Measurements from ENCODE around the gene TANC1. TPM values are rescaled to one million over a fixed set of nuclear protein-coding genes. Genes with fewer than 3 reads are reported as not detected.

TANC1 gene
- total and polyA plus RNA-seq, 2 of the 4 experiments (the other 2 are of a cell fraction): 10.2 to 12.9 TPM

DNA sequence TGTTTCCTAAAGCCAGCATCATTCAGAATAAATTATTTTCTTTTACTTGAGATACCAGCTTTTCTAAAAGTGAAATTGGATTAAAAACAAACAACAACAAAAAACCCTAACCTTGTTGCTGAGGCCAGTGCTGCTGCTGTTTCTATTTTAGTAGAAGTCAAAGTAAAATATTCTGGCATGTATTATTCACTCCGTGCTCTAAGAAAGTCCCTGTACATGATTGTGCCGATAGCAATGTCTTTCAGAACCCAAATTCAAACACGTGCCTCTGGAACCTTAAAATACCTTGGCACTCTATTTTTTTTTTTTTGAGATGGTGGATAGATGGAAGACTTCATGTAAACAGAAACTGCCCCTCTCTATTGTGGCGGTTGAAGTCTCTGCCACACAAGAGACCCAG is 43.7 kb downstream of the TANC1 start:
- Histone ChIP-seq H4K20me1 (ENCODE audit: insufficient read depth, low read length) (peaks cover 9% of the 10 kb centered on the region; the same call in 1 of the 2 replicates), H4K8ac (ENCODE audit: low read depth in 2 of 2, low read length in 2 of 2) (no peak overlapping the region), H4K5ac (ENCODE audit: low read depth, low read length) (no peak overlapping the region), H3K4ac (ENCODE audit: low read depth, low read length) (no peak overlapping the region), H2BK20ac (ENCODE audit: low read depth, low read length) (no peak overlapping the region), H3K4me3 (ENCODE audit: insufficient read depth, low read depth, low read length) (no peak overlapping the region), H3K4me1 (ENCODE audit: control insufficient read depth, insufficient read depth, low read length) (peaks cover 2% of the 10 kb centered on the region; the same call in 1 of the 2 replicates), H2BK120ac (ENCODE audit: low read depth, low read length) (no peak overlapping the region), H2BK5ac (ENCODE audit: low read depth, low read length, poor library complexity, severe bottlenecking) (no peak overlapping the region), H3K4me2 (ENCODE audit: low read depth, low read length) (no peak overlapping the region), H3K56ac (ENCODE audit: extremely low read depth, insufficient read depth, low read length) (no peak overlapping the region), H3K23ac (ENCODE audit: low read depth, low read length) (no peak overlapping the region), H3K18ac (ENCODE audit: low read depth, low read length) (no peak overlapping the region), H3K9me1 (ENCODE audit: insufficient read depth, low read length) (peaks cover 5% of the 10 kb centered on the region), H3K27ac (ENCODE audit: insufficient read depth, low read length) (no peak overlapping the region), H3K79me1 (ENCODE audit: low read depth in 1 of 2, low read length in 2 of 2) (peaks cover 29 to 49% of the 10 kb centered on the region in 2 experiments), H2AK5ac (ENCODE audit: low read depth, low read length) (no peak overlapping the region), H3K9ac (ENCODE audit: low read depth, low read length) (no peak overlapping the region), H3K36me3 (ENCODE audit: control insufficient read depth, insufficient read depth, low read length) (peaks cover 14% of the 10 kb centered on the region; the same call in 1 of the 2 replicates), H2AK9ac (replicated peaks; ENCODE audit: low read depth, low read length, poor library complexity) (no peak overlapping the region), H3K27me3 (ENCODE audit: control insufficient read depth, insufficient read depth, low read length) (no peaks in the 10 kb centered on the region), H3K14ac (replicated peaks; ENCODE audit: low read depth, low read length) (no peak overlapping the region), H2BK15ac (ENCODE audit: low read depth, low read length) (no peak overlapping the region), H4K91ac (ENCODE audit: insufficient read depth, low read depth, low read length) (no peak overlapping the region), H2AFZ (replicated peaks; ENCODE audit: low read length, poor library complexity) (no peak overlapping the region), H3K9me3 (ENCODE audit: control insufficient read depth, insufficient read depth, low read length) (peaks cover 15% of the 10 kb centered on the region)
- no CpG with 5 or more reads among the region's 4 CpGs for WGBS, 2 experiments (ENCODE audit: extremely low coverage in 2 of 2, insufficient read length in 1 of 2)
- DNase-seq (no peak), ATAC-seq (ENCODE audit: low read depth) (no peak)
- POLR2A ChIA-PET (ENCODE audit: unreplicated experiment): no interaction called here
- dilution Hi-C loops (cut with HindIII; ENCODE audit: low sequenced_read_pairs, unreplicated experiment) (no loop called here), in situ Hi-C loops (cut with MboI; ENCODE audit: low sequenced_read_pairs) (no loop called here), intact Hi-C loops (cut with micrococcal nuclease) (no loop called here)
- TF ChIP-seq MAZ (IDR thresholded peaks at IDR 0.05; ENCODE audit: borderline replicate concordance, low read depth, low read length) (no peak), NFE2L2 (IDR thresholded peaks at IDR 0.05; ENCODE audit: low read depth, low read length) (no peak), MXI1 (IDR thresholded peaks at IDR 0.05; ENCODE audit: borderline replicate concordance, low read depth, low read length) (no peak), RCOR1 (IDR thresholded peaks at IDR 0.05; ENCODE audit: insufficient replicate concordance, low read length) (no peak), SMC3 (IDR thresholded peaks at IDR 0.05; ENCODE audit: low read depth, low read length) (no peak), CEBPB (IDR thresholded peaks at IDR 0.05; ENCODE audit: low read depth, low read length) (no peak), RFX5 (IDR thresholded peaks at IDR 0.05; ENCODE audit: low read depth, low read length) (no peak)
- TF ChIP-seq, protein P1, sequence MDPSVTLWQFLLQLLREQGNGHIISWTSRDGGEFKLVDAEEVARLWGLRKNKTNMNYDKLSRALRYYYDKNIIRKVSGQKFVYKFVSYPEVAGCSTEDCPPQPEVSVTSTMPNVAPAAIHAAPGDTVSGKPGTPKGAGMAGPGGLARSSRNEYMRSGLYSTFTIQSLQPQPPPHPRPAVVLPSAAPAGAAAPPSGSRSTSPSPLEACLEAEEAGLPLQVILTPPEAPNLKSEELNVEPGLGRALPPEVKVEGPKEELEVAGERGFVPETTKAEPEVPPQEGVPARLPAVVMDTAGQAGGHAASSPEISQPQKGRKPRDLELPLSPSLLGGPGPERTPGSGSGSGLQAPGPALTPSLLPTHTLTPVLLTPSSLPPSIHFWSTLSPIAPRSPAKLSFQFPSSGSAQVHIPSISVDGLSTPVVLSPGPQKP (IDR thresholded peaks at IDR 0.05; ENCODE audit: borderline replicate concordance, low read depth, low read length): no peak
- TF ChIP-seq, protein P2, sequence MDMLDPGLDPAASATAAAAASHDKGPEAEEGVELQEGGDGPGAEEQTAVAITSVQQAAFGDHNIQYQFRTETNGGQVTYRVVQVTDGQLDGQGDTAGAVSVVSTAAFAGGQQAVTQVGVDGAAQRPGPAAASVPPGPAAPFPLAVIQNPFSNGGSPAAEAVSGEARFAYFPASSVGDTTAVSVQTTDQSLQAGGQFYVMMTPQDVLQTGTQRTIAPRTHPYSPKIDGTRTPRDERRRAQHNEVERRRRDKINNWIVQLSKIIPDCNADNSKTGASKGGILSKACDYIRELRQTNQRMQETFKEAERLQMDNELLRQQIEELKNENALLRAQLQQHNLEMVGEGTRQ (IDR thresholded peaks at IDR 0.05; ENCODE audit: low read depth, low read length): no peak
- BruUV-seq (replicated peaks): no TSS peak
- CTCF ChIA-PET: no interaction called here

Measured in IMR-90 (cell line).